HCT116 (cell line): ENCODE data around the gene LMOD1. TPM values are rescaled to one million over a fixed set of nuclear protein-coding genes. Genes with fewer than 3 reads are reported as not detected.

Experiments used
- ATAC-seq: fragments of 200-7000 bp; cut with Tn5 transposase; 2 replicates; pipeline ENCODE4 v1.9.1; 2020; ENCODE audit warnings: mild to moderate bottlenecking, moderate library complexity
- BruUV-seq: library from RNA; stranded (reverse); fragments of 400-500 nt; replicated peaks from 2 replicates; lab custom pipeline; 2021; lab: Mats Ljungman, UMichigan
- CTCF ChIA-PET: fragments of 300-600 bp; sonication (Branson Sonifier 250); formaldehyde crosslinking; loops from one replicate; lab custom pipeline; 2021; ENCODE audit warnings: antibody characterized with exemption; lab: Charles Lee
- POLR2A ChIA-PET: fragments of 300-600, 350-600 bp; sonication (Branson Sonifier 250); formaldehyde crosslinking; loops from one replicate; lab custom pipeline; 2021; ENCODE audit warnings: antibody characterized with exemption; lab: Charles Lee
- RAD21 ChIA-PET, 2 experiments: fragments of 300-600 bp; sonication (Branson Sonifier 250); formaldehyde crosslinking; loops; one replicate each; lab custom pipeline; 2023; ENCODE audit warnings: low total read pairs in 2 of 2; ENCODE audit not compliant: uncharacterized antibody in 2 of 2, unreplicated experiment in 2 of 2, low non-redundant PET in 1 of 2; lab: Charles Lee
- DNase-seq: peaks from one replicate; pipeline ENCODE4 v3.0.0-alpha.2; 2010; ENCODE audit warnings: low read depth, low spot score
- H2AFZ ChIP-seq: fragments of 200-600 bp; shearing (Covaris generic), sonication (generic); 2 replicates; pipeline ENCODE4 v1.6.1; 2017; ENCODE audit warnings: low read depth, mixed run types, mixed read lengths, antibody characterized with exemption, low read length; ENCODE audit not compliant: poor library complexity, severe bottlenecking
- H3K27ac ChIP-seq: 2 replicates; pipeline ENCODE4 v1.5.1; 2012; ENCODE audit warnings: low read depth, low read length
- H3K27me3 ChIP-seq: fragments of 200-600 bp; sonication (generic); 2 replicates; pipeline ENCODE4 v1.6.1; 2016; ENCODE audit warnings: mixed run types, low read length, mixed read lengths; ENCODE audit not compliant: insufficient read depth
- H3K36me3 ChIP-seq, 2 experiments: fragments of 200-500 bp in 1 of 2; fragments of 200-600 bp in 1 of 2; sonication (Bioruptor generic) in 1 of 2; sonication (generic) in 1 of 2; 2 replicates each; pipeline versions ENCODE4 v1.5.1 to v1.6.1; 2014 to 2016; ENCODE audit warnings: low read length in 2 of 2, inconsistent platforms in 1 of 2, mixed read lengths in 1 of 2, mixed run types in 1 of 2; ENCODE audit not compliant: insufficient read depth in 2 of 2, control insufficient read depth in 1 of 2
- H3K4me1 ChIP-seq, 2 experiments: fragments of 200-600 bp in 1 of 2; sonication (generic) in 1 of 2; 2 replicates each; pipeline versions ENCODE4 v1.5.1 to v1.6.1; 2012 to 2017; ENCODE audit warnings: low read length in 2 of 2, inconsistent platforms in 1 of 2, mild to moderate bottlenecking in 1 of 2, mixed read lengths in 1 of 2, mixed run types in 1 of 2, moderate library complexity in 1 of 2; ENCODE audit not compliant: insufficient read depth in 2 of 2, control insufficient read depth in 1 of 2
- H3K4me2 ChIP-seq: fragments of 200-600 bp; sonication (generic); 2 replicates; pipeline ENCODE4 v1.6.1; 2017; ENCODE audit warnings: mixed run types, low read length, mixed read lengths
- H3K4me3 ChIP-seq, 2 experiments: fragments of 200-600 bp in 1 of 2; sonication (generic) in 1 of 2; replicated peaks in 1 of 2; 2 replicates each; pipeline ENCODE4 v1.5.1; 2011 to 2016; ENCODE audit warnings: low read length in 2 of 2, control low read depth in 1 of 2, low read depth in 1 of 2, mild to moderate bottlenecking in 1 of 2, mixed read lengths in 1 of 2, mixed run types in 1 of 2
- H3K79me2 ChIP-seq: fragments of 200-600 bp; sonication (generic); 2 replicates; pipeline ENCODE4 v1.6.1; 2017; ENCODE audit warnings: mild to moderate bottlenecking, mixed run types, low read length, moderate library complexity, mixed read lengths; ENCODE audit not compliant: insufficient read depth
- H3K9ac ChIP-seq: fragments of 200-600 bp; sonication (generic); 2 replicates; pipeline ENCODE4 v1.6.1; 2016; ENCODE audit warnings: low read length, mixed read lengths
- H3K9me2 ChIP-seq: fragments of 200-600 bp; sonication (generic), shearing (Covaris generic); 2 replicates; pipeline ENCODE4 v1.6.1; 2017; ENCODE audit warnings: mixed run types, mild to moderate bottlenecking, moderate library complexity; ENCODE audit not compliant: insufficient read depth
- H3K9me3 ChIP-seq, 2 experiments: fragments of 200-500 bp in 1 of 2; fragments of 200-600 bp in 1 of 2; sonication (Bioruptor generic) in 1 of 2; sonication (generic) in 1 of 2; 2 replicates each; pipeline ENCODE4 v1.6.1; 2014 to 2017; ENCODE audit warnings: low read length in 2 of 2, mixed read lengths in 2 of 2, inconsistent platforms in 1 of 2, low read depth in 1 of 2, mild to moderate bottlenecking in 1 of 2, mixed run types in 1 of 2, moderate library complexity in 1 of 2; ENCODE audit not compliant: control insufficient read depth in 1 of 2, insufficient read depth in 1 of 2
- H4K20me1 ChIP-seq: fragments of 200-600 bp; sonication (generic), shearing (Covaris generic); 2 replicates; pipeline ENCODE4 v1.6.1; 2017; ENCODE audit warnings: mixed run types, mild to moderate bottlenecking, moderate library complexity; ENCODE audit not compliant: insufficient read depth
- ATF3 ChIP-seq: IDR thresholded peaks from 2 replicates; pipeline ENCODE4 v1.6.1; 2012
- CBX3 ChIP-seq: IDR thresholded peaks from 2 replicates; pipeline ENCODE4 v1.6.1; 2012; ENCODE audit warnings: low read depth
- EZH2phosphoT487 ChIP-seq: fragments of 200-600 bp; IDR thresholded peaks from 2 replicates; pipeline ENCODE4 v1.6.1; 2018; ENCODE audit warnings: antibody characterized with exemption, borderline replicate concordance
- JUND ChIP-seq: IDR thresholded peaks from 2 replicates; pipeline ENCODE4 v1.6.1; 2012
- RAD21 ChIP-seq: IDR thresholded peaks from 2 replicates; pipeline ENCODE4 v1.6.1; 2012; ENCODE audit warnings: low read depth, mild to moderate bottlenecking
- REST ChIP-seq: IDR thresholded peaks from 2 replicates; pipeline ENCODE4 v1.6.1; 2012; ENCODE audit warnings: low read depth
- SIN3A ChIP-seq: IDR thresholded peaks from 2 replicates; pipeline ENCODE4 v1.6.1; 2012; ENCODE audit warnings: low read depth
- ZNF274 ChIP-seq: fragments of 200-500 bp; sonication (Bioruptor generic); IDR thresholded peaks from 2 replicates; pipeline ENCODE4 v1.6.1; 2014; ENCODE audit warnings: mild to moderate bottlenecking, low read depth, low read length, inconsistent platforms
- intact Hi-C: fragments of 100-400 bp; cut with micrococcal nuclease; formaldehyde crosslinking; loops from 2 replicates; pipeline ENCODE4 v1.10.0; 2022
- total RNA-seq: library from RNA; stranded (reverse); gene quantifications from one replicate; pipeline ENCODE4 v1.2.1, GENCODE V29; 2021; ENCODE audit not compliant: unreplicated experiment

LMOD1 gene
- total RNA-seq, 1 experiment from 2014 or later = 0.12 TPM

GRCh38 chr1:201881617-201882016, 64.7 kb downstream of the LMOD1 start:
- no peak overlapping the region for H3K9ac ChIP-seq
- no peak for ATAC-seq
- no peaks in the 10 kb centered on the region for H3K9me3 ChIP-seq
- no peaks in the 10 kb centered on the region for H3K27me3 ChIP-seq
- H3K4me2 ChIP-seq = no peak overlapping the region
- H3K4me3 ChIP-seq = no peak overlapping the region
- DNase-seq = no peak
- no peak overlapping the region for H2AFZ ChIP-seq
- CTCF ChIA-PET = interaction anchor here (0.7 to 1.6 kb wide), 3 partner anchors 60 to 659 kb away, joined by 3 to 5 read pairs (median 4); no protein-coding TSS in a partner anchor
- H4K20me1 ChIP-seq = no peaks in the 10 kb centered on the region
- RAD21 ChIA-PET = no interaction called here
- no peak for TF ChIP-seq RAD21
- TF ChIP-seq ATF3 = no peak
- no peak for TF ChIP-seq EZH2phosphoT487
- no peak for TF ChIP-seq REST
- no peak for TF ChIP-seq SIN3A
- TF ChIP-seq CBX3 = no peak
- TF ChIP-seq ZNF274 = no peak
- no peak for TF ChIP-seq JUND
- intact Hi-C loops = no loop called here
- H3K27ac ChIP-seq = no peak overlapping the region
- H3K9me2 ChIP-seq = no peaks in the 10 kb centered on the region
- POLR2A ChIA-PET = interaction anchor here (0.7 kb wide), 1 partner anchor 865 kb away, joined by 3 read pairs; no protein-coding TSS in a partner anchor
- no peaks in the 10 kb centered on the region for H3K79me2 ChIP-seq
- peaks cover 0 to 3% of the 10 kb centered on the region in 2 experiments; a peak in 1 of 4 replicates for H3K36me3 ChIP-seq
- H3K4me1 ChIP-seq = peaks cover 36 to 56% of the 10 kb centered on the region in 2 experiments
- BruUV-seq = no TSS peak
